ENCODE data around the gene AMER2. TPM values are rescaled to one million over a fixed set of nuclear protein-coding genes. Genes with fewer than 3 reads are reported as not detected.

Gene AMER2, protein sequence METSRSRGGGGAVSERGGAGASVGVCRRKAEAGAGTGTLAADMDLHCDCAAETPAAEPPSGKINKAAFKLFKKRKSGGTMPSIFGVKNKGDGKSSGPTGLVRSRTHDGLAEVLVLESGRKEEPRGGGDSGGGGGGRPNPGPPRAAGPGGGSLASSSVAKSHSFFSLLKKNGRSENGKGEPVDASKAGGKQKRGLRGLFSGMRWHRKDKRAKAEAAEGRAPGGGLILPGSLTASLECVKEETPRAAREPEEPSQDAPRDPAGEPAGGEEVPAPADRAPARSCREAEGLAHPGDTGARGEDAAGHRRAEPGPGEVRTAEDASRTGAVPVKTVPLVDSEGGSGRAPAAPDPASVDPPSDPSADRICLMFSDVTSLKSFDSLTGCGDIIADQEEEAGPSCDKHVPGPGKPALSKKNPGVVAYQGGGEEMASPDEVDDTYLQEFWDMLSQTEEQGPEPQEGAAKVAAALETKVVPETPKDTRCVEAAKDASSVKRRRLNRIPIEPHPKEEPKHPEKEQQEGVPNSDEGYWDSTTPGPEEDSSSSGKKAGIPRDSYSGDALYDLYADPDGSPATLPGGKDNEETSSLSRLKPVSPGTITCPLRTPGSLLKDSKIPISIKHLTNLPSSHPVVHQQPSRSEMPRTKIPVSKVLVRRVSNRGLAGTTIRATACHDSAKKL
- total RNA-seq = under 0.01 and 0.25 TPM in 2 replicates

DNA sequence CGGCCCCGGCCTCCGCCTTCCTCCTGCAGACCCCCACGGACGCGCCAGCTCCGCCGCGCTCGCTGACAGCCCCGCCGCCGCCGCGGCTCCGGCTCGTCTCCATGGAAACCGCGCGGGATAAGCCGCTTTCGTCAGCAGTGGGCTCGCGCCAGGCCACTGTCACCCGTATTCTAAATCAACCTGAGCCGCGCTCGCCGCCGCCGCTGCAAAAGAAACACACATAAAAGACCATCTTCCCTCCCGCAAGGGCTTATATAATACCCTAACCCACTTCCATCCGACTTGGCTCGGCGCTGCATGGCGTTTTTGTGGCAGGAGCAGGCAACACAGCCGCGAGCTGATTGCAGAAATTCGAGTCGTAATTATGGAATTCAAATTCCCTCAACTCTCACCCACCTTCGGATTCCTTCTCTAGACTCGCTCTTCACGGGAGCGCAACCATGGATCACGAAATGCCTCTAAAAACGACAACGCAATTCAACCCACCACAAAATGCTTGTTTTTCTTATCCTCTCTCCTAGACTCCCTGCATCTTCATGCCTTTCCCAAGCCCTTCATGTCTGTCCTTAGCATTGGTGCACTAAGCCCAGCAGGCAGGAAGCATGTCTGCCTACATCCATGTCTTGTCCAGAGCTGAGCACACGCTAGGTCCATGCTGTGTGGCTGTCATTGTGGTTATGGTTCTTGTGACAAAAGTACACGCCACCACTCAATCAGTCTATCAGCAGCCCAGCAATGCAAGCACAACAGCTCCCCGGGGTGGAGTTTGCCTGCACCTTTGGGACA, at the start of gene AMER2:
Gene AMER2 (minus strand): TSS at position 772 of the 786 bp plus-strand sequence. CDS start 669 bp downstream, at position 103.

Other genes starting within 250 kb of the AMER2 start
- gene PABPC3, start 76.2 kb downstream of the AMER2 start, total RNA-seq = 0.33 and 0.51 TPM in 2 replicates
- 11.7 and 21.0 TPM in 2 replicates for gene MTMR6, start 115.2 kb upstream of the AMER2 start, total RNA-seq
- 69.6 and 87.3 TPM in 2 replicates for gene NUP58, start 129.3 kb upstream of the AMER2 start, total RNA-seq
- 1.5 and 2.4 TPM in 2 replicates for gene ATP8A2, start 199.7 kb upstream of the AMER2 start, total RNA-seq

Data from mesangial cell (primary cell).